HCT116 (cell line): ENCODE results near the gene ARHGEF3.

Experiments used
- POLR2A ChIP-seq: IDR thresholded peaks from 2 replicates; pipeline ENCODE4 v1.7.0; 2011; ENCODE audit warnings: borderline replicate concordance; ENCODE audit not compliant: insufficient read depth, insufficient read length; ENCODE audit errors: extremely low read depth
- POLR2AphosphoS5 ChIP-seq: IDR thresholded peaks from 2 replicates; pipeline ENCODE4 v1.6.1; 2011; ENCODE audit warnings: mild to moderate bottlenecking, low read depth, low read length, moderate library complexity
- RAD21 ChIP-seq: IDR thresholded peaks from 2 replicates; pipeline ENCODE4 v1.6.1; 2012; ENCODE audit warnings: low read depth, mild to moderate bottlenecking
- SRF ChIP-seq: IDR thresholded peaks from 2 replicates; pipeline ENCODE4 v1.6.1; 2012; ENCODE audit warnings: low read depth
- YY1 ChIP-seq: IDR thresholded peaks from 2 replicates; pipeline ENCODE4 v1.6.1; 2011; ENCODE audit warnings: low read length, low read depth, moderate library complexity, mild to moderate bottlenecking; ENCODE audit not compliant: insufficient replicate concordance; ENCODE audit errors: extremely low read depth
- TF ChIP-seq, protein P1 (sequence below), 3 experiments: fragments of 200-600 bp in 1 of 3; sonication (generic) in 1 of 3; IDR thresholded peaks in 2 of 3; conservative IDR thresholded peaks in 1 of 3; 2 replicates each; pipeline ENCODE4 v1.5.1; 2012 to 2017; ENCODE audit warnings: low read depth in 2 of 3, low read length in 2 of 3, antibody characterized with exemption in 1 of 3, borderline replicate concordance in 1 of 3, control low read depth in 1 of 3, mild to moderate bottlenecking in 1 of 3, mixed read lengths in 1 of 3, mixed run types in 1 of 3, moderate library complexity in 1 of 3; ENCODE audit not compliant: insufficient read depth in 1 of 3
- TF ChIP-seq, protein P2 (sequence below): IDR thresholded peaks from 2 replicates; pipeline ENCODE4 v1.6.1; 2012
- TF ChIP-seq, protein P3 (sequence below): IDR thresholded peaks from 2 replicates; pipeline ENCODE4 v1.6.1; 2012; ENCODE audit warnings: low read depth
- TF ChIP-seq, protein P4 (sequence below): IDR thresholded peaks from 2 replicates; pipeline ENCODE4 v1.6.1; 2012

DNA sequence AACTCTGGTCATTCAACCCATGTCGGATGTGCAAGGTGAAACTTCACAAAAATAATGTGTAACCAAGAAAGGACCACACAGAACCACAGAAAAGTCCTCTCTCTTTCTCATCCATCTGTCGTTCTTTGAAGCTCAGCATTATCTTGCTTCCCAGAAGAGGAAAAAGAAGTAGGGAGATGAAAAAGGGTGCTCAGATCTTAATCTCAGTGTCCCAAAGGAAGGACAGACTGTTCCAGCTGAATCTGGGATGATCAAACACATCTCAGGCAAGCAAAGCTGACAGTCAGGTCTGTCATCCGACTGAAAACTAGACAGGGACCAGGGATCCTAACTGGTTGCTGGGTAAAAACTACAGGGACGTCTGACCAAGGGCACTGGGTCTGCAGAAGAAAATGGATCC, 16.2 kb downstream of the ARHGEF3 start:
- TF ChIP-seq, protein P1, sequence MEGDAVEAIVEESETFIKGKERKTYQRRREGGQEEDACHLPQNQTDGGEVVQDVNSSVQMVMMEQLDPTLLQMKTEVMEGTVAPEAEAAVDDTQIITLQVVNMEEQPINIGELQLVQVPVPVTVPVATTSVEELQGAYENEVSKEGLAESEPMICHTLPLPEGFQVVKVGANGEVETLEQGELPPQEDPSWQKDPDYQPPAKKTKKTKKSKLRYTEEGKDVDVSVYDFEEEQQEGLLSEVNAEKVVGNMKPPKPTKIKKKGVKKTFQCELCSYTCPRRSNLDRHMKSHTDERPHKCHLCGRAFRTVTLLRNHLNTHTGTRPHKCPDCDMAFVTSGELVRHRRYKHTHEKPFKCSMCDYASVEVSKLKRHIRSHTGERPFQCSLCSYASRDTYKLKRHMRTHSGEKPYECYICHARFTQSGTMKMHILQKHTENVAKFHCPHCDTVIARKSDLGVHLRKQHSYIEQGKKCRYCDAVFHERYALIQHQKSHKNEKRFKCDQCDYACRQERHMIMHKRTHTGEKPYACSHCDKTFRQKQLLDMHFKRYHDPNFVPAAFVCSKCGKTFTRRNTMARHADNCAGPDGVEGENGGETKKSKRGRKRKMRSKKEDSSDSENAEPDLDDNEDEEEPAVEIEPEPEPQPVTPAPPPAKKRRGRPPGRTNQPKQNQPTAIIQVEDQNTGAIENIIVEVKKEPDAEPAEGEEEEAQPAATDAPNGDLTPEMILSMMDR (IDR thresholded peaks at IDR 0.05 in 2 of 3, conservative IDR thresholded peaks at IDR 0.05 in 1 of 3; ENCODE audit: borderline replicate concordance in 1 of 3, insufficient read depth in 1 of 3, low read depth in 2 of 3, low read length in 2 of 3) = no peak
- TF ChIP-seq, protein P2, sequence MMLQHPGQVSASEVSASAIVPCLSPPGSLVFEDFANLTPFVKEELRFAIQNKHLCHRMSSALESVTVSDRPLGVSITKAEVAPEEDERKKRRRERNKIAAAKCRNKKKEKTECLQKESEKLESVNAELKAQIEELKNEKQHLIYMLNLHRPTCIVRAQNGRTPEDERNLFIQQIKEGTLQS = no peak
- TF ChIP-seq POLR2A (no peak), SRF (no peak), YY1 (no peak), POLR2AphosphoS5 (no peak), RAD21 (no peak)
- TF ChIP-seq, protein P3, sequence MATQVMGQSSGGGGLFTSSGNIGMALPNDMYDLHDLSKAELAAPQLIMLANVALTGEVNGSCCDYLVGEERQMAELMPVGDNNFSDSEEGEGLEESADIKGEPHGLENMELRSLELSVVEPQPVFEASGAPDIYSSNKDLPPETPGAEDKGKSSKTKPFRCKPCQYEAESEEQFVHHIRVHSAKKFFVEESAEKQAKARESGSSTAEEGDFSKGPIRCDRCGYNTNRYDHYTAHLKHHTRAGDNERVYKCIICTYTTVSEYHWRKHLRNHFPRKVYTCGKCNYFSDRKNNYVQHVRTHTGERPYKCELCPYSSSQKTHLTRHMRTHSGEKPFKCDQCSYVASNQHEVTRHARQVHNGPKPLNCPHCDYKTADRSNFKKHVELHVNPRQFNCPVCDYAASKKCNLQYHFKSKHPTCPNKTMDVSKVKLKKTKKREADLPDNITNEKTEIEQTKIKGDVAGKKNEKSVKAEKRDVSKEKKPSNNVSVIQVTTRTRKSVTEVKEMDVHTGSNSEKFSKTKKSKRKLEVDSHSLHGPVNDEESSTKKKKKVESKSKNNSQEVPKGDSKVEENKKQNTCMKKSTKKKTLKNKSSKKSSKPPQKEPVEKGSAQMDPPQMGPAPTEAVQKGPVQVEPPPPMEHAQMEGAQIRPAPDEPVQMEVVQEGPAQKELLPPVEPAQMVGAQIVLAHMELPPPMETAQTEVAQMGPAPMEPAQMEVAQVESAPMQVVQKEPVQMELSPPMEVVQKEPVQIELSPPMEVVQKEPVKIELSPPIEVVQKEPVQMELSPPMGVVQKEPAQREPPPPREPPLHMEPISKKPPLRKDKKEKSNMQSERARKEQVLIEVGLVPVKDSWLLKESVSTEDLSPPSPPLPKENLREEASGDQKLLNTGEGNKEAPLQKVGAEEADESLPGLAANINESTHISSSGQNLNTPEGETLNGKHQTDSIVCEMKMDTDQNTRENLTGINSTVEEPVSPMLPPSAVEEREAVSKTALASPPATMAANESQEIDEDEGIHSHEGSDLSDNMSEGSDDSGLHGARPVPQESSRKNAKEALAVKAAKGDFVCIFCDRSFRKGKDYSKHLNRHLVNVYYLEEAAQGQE = no peak
- TF ChIP-seq, protein P4, sequence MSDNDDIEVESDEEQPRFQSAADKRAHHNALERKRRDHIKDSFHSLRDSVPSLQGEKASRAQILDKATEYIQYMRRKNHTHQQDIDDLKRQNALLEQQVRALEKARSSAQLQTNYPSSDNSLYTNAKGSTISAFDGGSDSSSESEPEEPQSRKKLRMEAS = no peak
